Endothelial cell of umbilical vein (primary cell): Measurements from ENCODE around the gene SNN. TPM values are rescaled to one million over a fixed set of nuclear protein-coding genes. Genes with fewer than 3 reads are reported as not detected.

Source experiments
- BruUV-seq: library from RNA; stranded (reverse); fragments of 400-500 nt; replicated peaks from 2 replicates; lab custom pipeline; 2021; lab: Mats Ljungman, UMichigan
- CTCF ChIA-PET: fragments of 300-600, 350-600 bp; sonication (Branson Sonifier 250); formaldehyde crosslinking; loops from one replicate; lab custom pipeline; 2021; ENCODE audit warnings: antibody characterized with exemption, inconsistent platforms; lab: Charles Lee
- POLR2A ChIA-PET: fragments of 300-600, 350-600 bp; sonication (Branson Sonifier 250); formaldehyde crosslinking; loops from one replicate; lab custom pipeline; 2021; ENCODE audit warnings: antibody characterized with exemption, inconsistent platforms; lab: Charles Lee
- DNase-seq: peaks from one replicate; pipeline ENCODE4 v3.0.0-alpha.2; 2011; ENCODE audit warnings: low read depth, low spot score
- FAIRE-seq: peaks from 2 replicates; lab custom pipeline; 2011; peaks lifted over from hg19 to GRCh38; lab: Jason Lieb, UNC
- H2AFZ ChIP-seq: 2 replicates; pipeline ENCODE4 v1.6.0; 2012; ENCODE audit warnings: low read depth, low read length, control low read depth, inconsistent platforms
- H3K27ac ChIP-seq: 2 replicates; pipeline ENCODE4 v1.5.1; 2011; ENCODE audit warnings: low read depth, mild to moderate bottlenecking, control low read depth, low read length, moderate library complexity; ENCODE audit not compliant: insufficient read depth
- H3K27me3 ChIP-seq, 2 experiments: 2 replicates each; pipeline versions ENCODE4 v1.6.0 to v1.6.1; 2011; ENCODE audit warnings: low read length in 2 of 2, mixed read lengths in 1 of 2; ENCODE audit not compliant: control insufficient read depth in 2 of 2, insufficient read depth in 2 of 2
- H3K36me3 ChIP-seq, 2 experiments: 2 replicates in 1 of 2; 3 replicates in 1 of 2; pipeline ENCODE4 v1.5.1; 2011; ENCODE audit warnings: low read length in 2 of 2, mild to moderate bottlenecking in 1 of 2, moderate library complexity in 1 of 2; ENCODE audit not compliant: control insufficient read depth in 2 of 2, insufficient read depth in 2 of 2; ENCODE audit errors: extremely low read depth in 1 of 2
- H3K4me1 ChIP-seq: 3 replicates; pipeline ENCODE4 v1.5.1; 2011; ENCODE audit warnings: mild to moderate bottlenecking, low read length; ENCODE audit not compliant: control insufficient read depth, insufficient read depth; ENCODE audit errors: extremely low read depth
- H3K4me2 ChIP-seq: 2 replicates; pipeline ENCODE4 v1.6.1; 2011; ENCODE audit warnings: low read length, control low read depth, mixed read lengths; ENCODE audit not compliant: insufficient read depth
- H3K4me3 ChIP-seq, 3 experiments: fragments of 200-600 bp in 1 of 3; sonication (generic), shearing (Covaris generic) in 1 of 3; replicated peaks in 1 of 3; 2 replicates each; pipeline ENCODE4 v1.5.1; 2011 to 2016; ENCODE audit warnings: control low read depth in 3 of 3, low read length in 3 of 3, mild to moderate bottlenecking in 2 of 3, inconsistent platforms in 1 of 3, low read depth in 1 of 3, moderate library complexity in 1 of 3; ENCODE audit not compliant: insufficient read depth in 1 of 3
- H3K79me2 ChIP-seq: 2 replicates; pipeline ENCODE4 v1.6.0; 2012; ENCODE audit warnings: low read length, inconsistent platforms; ENCODE audit not compliant: control insufficient read depth, insufficient read depth
- H3K9ac ChIP-seq: replicated peaks from 2 replicates; pipeline ENCODE3; 2011; ENCODE audit warnings: low read length, control low read depth; ENCODE audit not compliant: insufficient read depth; ENCODE audit errors: extremely low read depth
- H3K9me1 ChIP-seq: replicated peaks from 3 replicates; pipeline ENCODE4 v1.6.0; 2011; ENCODE audit warnings: mild to moderate bottlenecking, low read length; ENCODE audit not compliant: control insufficient read depth, insufficient read depth; ENCODE audit errors: extremely low read depth
- H3K9me3 ChIP-seq: replicated peaks from 2 replicates; pipeline ENCODE4 v1.5.1; 2012; ENCODE audit warnings: low read length, inconsistent platforms; ENCODE audit not compliant: control insufficient read depth, insufficient read depth
- H4K20me1 ChIP-seq: replicated peaks from 2 replicates; pipeline ENCODE3; 2011; ENCODE audit warnings: mild to moderate bottlenecking, low read length; ENCODE audit not compliant: control insufficient read depth, insufficient read depth; ENCODE audit errors: extremely low read depth
- CTCF ChIP-seq, 2 donors: IDR thresholded peaks; 1 replicate in 1 of 2; 2 replicates in 1 of 2; pipeline ENCODE4 v1.5.1; 2011; ENCODE audit warnings: low read length in 2 of 2, mild to moderate bottlenecking in 2 of 2, moderate library complexity in 2 of 2, control low read depth in 1 of 2, inconsistent platforms in 1 of 2, low read depth in 1 of 2; ENCODE audit not compliant: insufficient read depth in 1 of 2; ENCODE audit errors: extremely low read depth in 1 of 2
- EZH2 ChIP-seq: IDR thresholded peaks from 2 replicates; pipeline ENCODE4 v1.6.1; 2012; ENCODE audit warnings: borderline replicate concordance, low read depth, mild to moderate bottlenecking, moderate library complexity, low read length, inconsistent platforms; ENCODE audit not compliant: severe bottlenecking
- FOS ChIP-seq: IDR thresholded peaks from 2 replicates; pipeline ENCODE4 v1.6.1; 2011; ENCODE audit warnings: mild to moderate bottlenecking, low read length, moderate library complexity, borderline replicate concordance; ENCODE audit not compliant: insufficient read depth
- GATA2 ChIP-seq: IDR thresholded peaks from 2 replicates; pipeline ENCODE4 v1.7.0; 2011; ENCODE audit warnings: low read depth, mild to moderate bottlenecking, moderate library complexity, mixed read lengths, low read length; ENCODE audit not compliant: insufficient read length, insufficient read depth
- JUN ChIP-seq: IDR thresholded peaks from 2 replicates; pipeline ENCODE4 v1.6.1; 2011; ENCODE audit warnings: borderline replicate concordance, low read depth; ENCODE audit not compliant: insufficient read length, insufficient read depth
- MAX ChIP-seq: IDR thresholded peaks from 2 replicates; pipeline ENCODE4 v1.6.1; 2011; ENCODE audit not compliant: insufficient read depth, insufficient read length
- MYC ChIP-seq: IDR thresholded peaks from one replicate; pipeline ENCODE4 v1.6.1; 2011; ENCODE audit warnings: mild to moderate bottlenecking, low read depth, low read length
- POLR2A ChIP-seq: IDR thresholded peaks from 2 replicates; pipeline ENCODE4 v1.6.1; 2012; ENCODE audit warnings: low read depth, mild to moderate bottlenecking, control low read depth, low read length
- POLR2AphosphoS5 ChIP-seq: IDR thresholded peaks from 2 replicates; pipeline ENCODE4 v1.6.1; 2012; ENCODE audit warnings: low read depth, mild to moderate bottlenecking, control low read depth, low read length, moderate library complexity; ENCODE audit not compliant: insufficient read depth
- dilution Hi-C: fragments of 300-500 bp; cut with MboI; formaldehyde crosslinking; loops from one replicate; pipeline ENCODE4 v1.15.0; 2019; ENCODE audit warnings: low sequenced_read_pairs; ENCODE audit not compliant: extremely low pct_ligation_motif_present
- intact Hi-C: fragments of 100-400 bp; cut with micrococcal nuclease; formaldehyde crosslinking; loops from one replicate; pipeline ENCODE4 v1.10.0; 2022
- polyA plus RNA-seq, 4 experiments: library from polyadenylated mRNA; depleted of rRNA in 3 of 4; stranded (reverse) in 3 of 4; unstranded in 1 of 4; fragments of >200 nt; gene quantifications; 2 replicates each; pipeline versions ENCODE4 v1.2.1 to v1.2.3, GENCODE V29; 2011 to 2012; ENCODE audit warnings: missing spikeins in 1 of 4
- total RNA-seq: library from RNA; stranded (reverse); gene quantifications from 2 replicates; pipeline ENCODE4 v1.2.3, GENCODE V29; 2021

The SNN gene
- total and polyA plus RNA-seq, 2 donors (not counting 3 experiments of a cell fraction or from before 2014, with no cell fraction given), result 17.7 to 24.1 TPM

GRCh38 chr16:11672206-11673090, 4.2 kb downstream of the SNN start:
- DNase-seq (no peak), FAIRE-seq (peak; percentile 37)
- ChIA-PET POLR2A (no interaction called here), CTCF (interaction anchor here (0.9 kb wide), 1 partner anchor 265 kb away, joined by 3 read pairs; no protein-coding TSS in a partner anchor)
- Histone ChIP-seq H3K4me3 (no peak overlapping the region), H3K36me3 (peaks cover 3 to 16% of the 10 kb centered on the region in 2 experiments), H4K20me1 (no peaks in the 10 kb centered on the region), H2AFZ (no peak overlapping the region), H3K4me1 (peaks cover 21% of the 10 kb centered on the region), H3K27me3 (no peaks in the 10 kb centered on the region), H3K9me1 (no peaks in the 10 kb centered on the region), H3K79me2 (no peaks in the 10 kb centered on the region), H3K9ac (no peak overlapping the region), H3K27ac (no peak overlapping the region), H3K4me2 (no peak overlapping the region), H3K9me3 (no peaks in the 10 kb centered on the region)
- TF ChIP-seq MYC (no peak), FOS (no peak), MAX (no peak), CTCF (IDR thresholded peaks at IDR 0.05; ENCODE audit: extremely low read depth in 1 of 2, insufficient read depth in 1 of 2, low read depth in 1 of 2, low read length in 2 of 2) (no peak), JUN (no peak), EZH2 (no peak), POLR2AphosphoS5 (no peak), GATA2 (no peak), POLR2A (no peak)
- BruUV-seq, result no TSS peak
- dilution Hi-C loops, result no loop called here
- intact Hi-C loops, result no loop called here
